ENCODE measurements around the gene TOR4A.

The TOR4A gene

DNA sequence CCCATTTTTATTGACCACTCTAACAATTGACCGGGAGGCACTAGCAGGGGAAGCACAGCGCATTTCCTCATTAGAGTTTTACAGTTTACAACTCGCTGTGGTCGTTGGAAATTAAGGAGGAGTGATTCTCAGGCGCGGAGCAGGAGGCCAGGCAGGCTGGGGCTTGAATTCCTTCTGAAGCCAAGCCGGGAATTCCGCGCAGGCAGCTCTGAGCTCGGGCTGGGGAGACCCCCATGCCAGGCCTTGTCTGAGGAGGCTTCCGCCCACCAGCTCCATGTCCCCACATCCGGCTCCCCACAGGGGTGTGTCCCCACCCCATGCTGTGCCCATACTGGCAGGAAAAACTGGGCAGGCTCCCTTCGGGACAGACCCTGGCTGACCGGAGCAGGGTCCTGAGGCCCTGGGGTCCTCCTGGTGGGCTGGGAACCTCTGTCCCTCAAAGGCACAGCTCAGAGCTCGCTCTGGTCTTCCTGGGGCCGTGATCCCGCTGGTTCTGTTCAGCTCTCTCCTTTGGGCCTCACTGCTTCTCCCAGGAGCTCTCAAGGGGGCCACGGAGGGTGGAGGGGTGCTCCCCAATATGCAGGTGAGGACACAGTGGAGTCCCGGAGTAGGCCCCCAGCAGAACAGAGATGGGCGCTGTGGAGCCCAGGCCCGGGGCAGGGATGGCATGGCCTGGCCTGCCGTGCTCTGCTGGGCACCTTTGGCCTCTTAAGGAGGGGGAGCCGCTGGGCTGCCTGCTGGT, 25.8 kb downstream of the TOR4A start:
- Histone ChIP-seq H3K27me3 (ENCODE audit: control insufficient read depth, insufficient read depth, low read length) (peaks cover 23% of the 10 kb centered on the region), H3K4me1 (ENCODE audit: control insufficient read depth, low read depth, low read length) (peaks cover 33% of the 10 kb centered on the region), H3K9ac (ENCODE audit: low read length) (no peak overlapping the region), H3K4me3 (ENCODE audit: low read length) (peak overlapping the region; percentile 28), H3K9me3 (ENCODE audit: control insufficient read depth, low read depth, low read length) (no peaks in the 10 kb centered on the region), H3K27ac (ENCODE audit: low read length) (no peak overlapping the region), H3K36me3 (ENCODE audit: control insufficient read depth, low read depth, low read length) (no peaks in the 10 kb centered on the region)

DNA sequence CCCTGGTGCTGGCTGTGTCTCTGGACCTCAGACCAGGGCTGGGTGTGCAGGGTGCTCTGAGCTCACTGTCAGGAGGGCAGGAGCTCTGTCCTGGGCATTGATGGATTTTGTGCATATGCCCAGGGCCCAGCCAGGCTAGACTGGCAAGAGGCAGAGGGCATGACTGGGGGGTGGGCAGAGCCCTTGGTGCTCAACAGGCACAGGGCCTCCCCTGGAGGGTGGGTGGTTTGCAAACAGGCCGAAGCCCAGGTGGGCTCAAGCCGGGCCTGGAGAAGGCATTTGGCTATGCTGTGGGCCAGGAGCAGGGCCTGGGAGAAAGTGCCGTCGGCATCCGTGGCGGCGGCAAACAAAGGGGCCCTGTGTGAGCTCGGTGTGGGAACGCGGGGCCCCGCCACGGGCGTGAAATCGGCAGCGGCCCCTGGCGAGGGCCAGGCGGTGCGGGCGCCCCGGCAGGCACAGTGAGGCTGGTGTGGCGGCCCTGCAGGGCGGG, 26.4 kb downstream of the TOR4A start:
- H3K27ac ChIP-seq (ENCODE audit: low read length): no peak overlapping the region
- H3K27me3 ChIP-seq (ENCODE audit: control insufficient read depth, insufficient read depth, low read length): peaks cover 17% of the 10 kb centered on the region

DNA sequence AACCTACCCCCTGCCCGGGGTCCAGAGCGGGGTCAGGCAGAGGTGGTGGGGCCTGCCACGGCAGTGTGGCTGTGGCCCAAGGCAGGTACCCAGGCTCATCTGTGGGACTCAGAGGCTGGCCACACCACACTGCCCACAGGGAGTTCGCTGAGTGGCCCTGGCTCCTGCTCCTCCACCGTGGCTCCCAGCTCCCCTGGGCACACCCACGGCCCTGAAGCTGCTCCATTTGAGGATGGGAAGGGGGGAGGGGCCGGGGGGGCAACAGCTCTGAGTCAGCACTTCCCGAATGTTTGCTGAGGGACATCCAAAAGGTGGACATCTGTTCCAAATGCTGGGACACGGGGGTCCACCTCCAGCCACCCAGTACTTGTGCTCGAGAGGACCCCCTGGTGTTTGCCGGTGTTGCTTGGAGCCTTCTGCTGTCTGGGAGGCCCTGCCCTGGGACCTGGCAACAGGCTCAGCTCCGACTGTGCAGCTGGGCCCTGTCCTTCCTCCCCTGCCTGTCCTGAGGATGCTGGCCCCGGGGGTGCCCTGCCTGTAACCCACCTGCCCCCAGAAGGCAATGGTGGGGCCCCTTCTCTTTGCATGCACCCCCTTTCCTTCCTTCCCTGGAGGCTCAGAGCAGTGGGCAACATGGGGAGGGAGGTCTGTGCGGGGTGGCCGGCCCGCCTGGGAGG, 27.0 kb downstream of the TOR4A start:
- no peaks in the 10 kb centered on the region for H3K9me3 ChIP-seq (ENCODE audit: control insufficient read depth, low read depth, low read length)
- H3K27ac ChIP-seq (ENCODE audit: low read length): no peak overlapping the region
- no peaks in the 10 kb centered on the region for H3K36me3 ChIP-seq (ENCODE audit: control insufficient read depth, low read depth, low read length)
- H3K27me3 ChIP-seq (ENCODE audit: control insufficient read depth, insufficient read depth, low read length): peaks cover 16% of the 10 kb centered on the region
- H3K4me3 ChIP-seq (ENCODE audit: low read length): no peak overlapping the region
- peaks cover 23% of the 10 kb centered on the region for H3K4me1 ChIP-seq (ENCODE audit: control insufficient read depth, low read depth, low read length)
- no peak overlapping the region for H3K9ac ChIP-seq (ENCODE audit: low read length)

More for the DNA sequence above, 26.4 kb downstream of the TOR4A start:
- Histone ChIP-seq H3K4me1 (ENCODE audit: control insufficient read depth, low read depth, low read length) (peaks cover 27% of the 10 kb centered on the region), H3K4me3 (ENCODE audit: low read length) (no peak overlapping the region), H3K9me3 (ENCODE audit: control insufficient read depth, low read depth, low read length) (no peaks in the 10 kb centered on the region), H3K36me3 (ENCODE audit: control insufficient read depth, low read depth, low read length) (no peaks in the 10 kb centered on the region), H3K9ac (ENCODE audit: low read length) (no peak overlapping the region)

DNA sequence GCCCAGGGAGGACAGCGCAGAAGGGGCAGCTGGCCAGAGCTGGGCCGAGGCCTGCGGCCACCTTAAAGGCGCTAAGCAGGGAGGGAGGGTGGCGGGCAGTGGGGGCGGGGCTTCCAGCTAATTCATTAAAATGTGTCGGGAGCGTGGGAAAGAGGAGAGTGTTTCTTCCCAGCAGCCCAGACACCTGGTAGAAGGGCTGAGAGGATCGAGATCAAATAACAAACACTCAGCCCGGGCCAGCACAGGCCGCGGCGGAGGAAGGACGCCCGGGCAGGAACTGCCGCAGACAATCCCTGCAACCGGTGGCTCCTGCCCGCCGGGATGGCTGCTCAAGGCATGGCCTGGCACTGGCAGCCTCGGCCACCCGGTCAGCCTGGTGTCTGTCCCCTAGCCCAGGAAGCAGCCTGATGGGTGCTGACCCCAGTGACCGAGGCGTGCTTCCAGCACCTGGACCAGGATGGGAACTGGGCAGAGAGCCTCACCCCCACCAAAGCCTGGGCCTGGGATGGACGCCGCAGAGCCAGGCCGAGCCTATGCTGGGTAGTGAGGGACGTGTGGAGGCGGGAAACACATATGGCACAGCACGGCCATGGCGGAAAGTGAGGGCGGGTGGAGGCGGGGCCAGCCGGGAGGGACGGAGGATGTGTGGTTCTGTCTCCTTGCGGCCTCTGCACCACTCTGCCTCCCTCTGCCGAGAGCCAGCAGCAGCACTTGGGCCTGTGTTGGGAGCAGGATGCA, 27.7 kb downstream of the TOR4A start:
- Histone ChIP-seq H3K9ac (ENCODE audit: low read length) (no peak overlapping the region), H3K27me3 (ENCODE audit: control insufficient read depth, insufficient read depth, low read length) (peaks cover 16% of the 10 kb centered on the region), H3K27ac (ENCODE audit: low read length) (no peak overlapping the region), H3K4me3 (ENCODE audit: low read length) (no peak overlapping the region), H3K9me3 (ENCODE audit: control insufficient read depth, low read depth, low read length) (no peaks in the 10 kb centered on the region), H3K4me1 (ENCODE audit: control insufficient read depth, low read depth, low read length) (peaks cover 20% of the 10 kb centered on the region), H3K36me3 (ENCODE audit: control insufficient read depth, low read depth, low read length) (no peaks in the 10 kb centered on the region)

DNA sequence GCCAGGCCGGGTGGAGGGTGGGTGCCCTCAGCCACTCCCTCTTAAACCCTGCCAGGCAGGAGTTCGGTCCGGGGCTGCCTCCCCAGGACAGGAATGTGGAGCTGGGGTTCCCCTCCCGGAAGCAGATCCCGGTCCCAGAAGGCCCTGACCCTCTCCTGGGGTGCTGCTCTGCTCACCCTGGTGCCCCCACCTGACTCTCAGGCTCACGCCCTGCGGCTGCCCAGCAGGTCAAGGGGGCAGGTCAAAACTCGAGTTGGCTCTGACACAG, 28.2 kb downstream of the TOR4A start:
- Histone ChIP-seq H3K27ac (ENCODE audit: low read length) (no peak overlapping the region), H3K36me3 (ENCODE audit: control insufficient read depth, low read depth, low read length) (no peaks in the 10 kb centered on the region), H3K4me3 (ENCODE audit: low read length) (no peak overlapping the region), H3K9ac (ENCODE audit: low read length) (no peak overlapping the region), H3K4me1 (ENCODE audit: control insufficient read depth, low read depth, low read length) (peaks cover 20% of the 10 kb centered on the region), H3K9me3 (ENCODE audit: control insufficient read depth, low read depth, low read length) (no peaks in the 10 kb centered on the region), H3K27me3 (ENCODE audit: control insufficient read depth, insufficient read depth, low read length) (peaks cover 16% of the 10 kb centered on the region)

DNA sequence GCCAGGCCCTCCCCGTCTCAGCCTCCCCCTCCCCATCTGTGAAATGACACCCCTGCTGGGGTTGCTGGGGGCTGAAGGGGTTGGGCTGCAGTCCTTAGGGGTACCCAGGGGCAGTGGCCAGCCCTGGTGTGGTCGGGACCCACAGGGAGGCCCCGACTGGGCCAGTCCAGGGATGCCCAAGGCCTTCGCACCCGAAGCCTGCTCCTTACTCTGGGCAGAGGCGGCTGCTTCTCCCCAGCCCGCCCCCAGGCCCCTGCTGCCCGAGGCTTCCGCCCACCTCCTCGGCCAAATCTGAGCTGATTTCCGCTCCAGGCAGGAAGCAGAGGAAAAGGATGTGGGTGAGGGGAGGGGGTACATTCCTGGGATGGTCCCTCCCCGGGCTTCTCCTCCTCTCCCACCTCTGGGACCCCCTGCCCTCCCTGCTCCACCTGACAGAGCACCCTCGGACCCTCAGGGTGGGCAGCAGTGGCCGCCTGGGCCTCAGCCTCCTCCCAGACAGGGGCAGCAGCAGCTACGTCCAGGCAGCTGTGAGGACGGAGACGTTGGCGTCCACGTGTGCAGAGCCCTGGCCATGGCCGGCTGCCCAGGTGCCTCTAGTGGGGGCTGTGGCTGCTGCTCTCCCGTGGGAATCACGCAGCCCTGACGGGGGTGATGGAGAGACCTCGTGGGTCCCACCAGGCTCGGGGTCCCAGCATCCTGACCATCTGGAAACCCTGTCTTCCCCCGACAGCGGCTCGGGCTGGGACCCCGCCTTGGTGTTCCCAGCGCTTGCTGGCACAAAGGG, 28.7 kb downstream of the TOR4A start:
- H3K27ac ChIP-seq (ENCODE audit: low read length): no peak overlapping the region
- H3K9me3 ChIP-seq (ENCODE audit: control insufficient read depth, low read depth, low read length): no peaks in the 10 kb centered on the region
- H3K27me3 ChIP-seq (ENCODE audit: control insufficient read depth, insufficient read depth, low read length): peaks cover 16% of the 10 kb centered on the region
- H3K4me3 ChIP-seq (ENCODE audit: low read length): no peak overlapping the region
- H3K36me3 ChIP-seq (ENCODE audit: control insufficient read depth, low read depth, low read length): no peaks in the 10 kb centered on the region
- H3K4me1 ChIP-seq (ENCODE audit: control insufficient read depth, low read depth, low read length): peaks cover 20% of the 10 kb centered on the region
- no peak overlapping the region for H3K9ac ChIP-seq (ENCODE audit: low read length)

DNA sequence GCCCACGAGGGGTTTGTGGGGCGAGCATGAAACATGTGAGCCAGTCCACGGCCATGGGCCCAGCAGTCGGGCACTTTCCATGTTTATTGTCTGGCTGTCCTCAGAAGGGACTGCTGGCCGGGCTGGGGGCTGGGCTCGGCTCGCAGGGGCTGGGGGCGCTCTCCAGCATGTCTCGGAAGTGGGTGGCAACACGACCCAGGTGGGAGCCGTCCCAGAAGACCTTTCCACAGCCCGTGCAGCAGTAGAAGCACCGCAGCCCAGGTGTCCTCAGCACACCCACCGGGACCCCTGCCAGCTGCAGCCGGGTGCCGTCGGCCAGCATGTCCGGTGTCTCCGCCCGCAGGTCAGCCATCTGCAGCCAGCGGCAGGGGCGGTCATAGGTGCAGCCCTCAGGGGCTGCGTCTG, 29.3 kb downstream of the TOR4A start:
- H3K27ac ChIP-seq (ENCODE audit: low read length): no peak overlapping the region
- H3K9me3 ChIP-seq (ENCODE audit: control insufficient read depth, low read depth, low read length): no peaks in the 10 kb centered on the region
- H3K4me1 ChIP-seq (ENCODE audit: control insufficient read depth, low read depth, low read length): peaks cover 20% of the 10 kb centered on the region
- H3K9ac ChIP-seq (ENCODE audit: low read length): no peak overlapping the region
- peaks cover 16% of the 10 kb centered on the region for H3K27me3 ChIP-seq (ENCODE audit: control insufficient read depth, insufficient read depth, low read length)
- H3K36me3 ChIP-seq (ENCODE audit: control insufficient read depth, low read depth, low read length): no peaks in the 10 kb centered on the region
- no peak overlapping the region for H3K4me3 ChIP-seq (ENCODE audit: low read length)

DNA sequence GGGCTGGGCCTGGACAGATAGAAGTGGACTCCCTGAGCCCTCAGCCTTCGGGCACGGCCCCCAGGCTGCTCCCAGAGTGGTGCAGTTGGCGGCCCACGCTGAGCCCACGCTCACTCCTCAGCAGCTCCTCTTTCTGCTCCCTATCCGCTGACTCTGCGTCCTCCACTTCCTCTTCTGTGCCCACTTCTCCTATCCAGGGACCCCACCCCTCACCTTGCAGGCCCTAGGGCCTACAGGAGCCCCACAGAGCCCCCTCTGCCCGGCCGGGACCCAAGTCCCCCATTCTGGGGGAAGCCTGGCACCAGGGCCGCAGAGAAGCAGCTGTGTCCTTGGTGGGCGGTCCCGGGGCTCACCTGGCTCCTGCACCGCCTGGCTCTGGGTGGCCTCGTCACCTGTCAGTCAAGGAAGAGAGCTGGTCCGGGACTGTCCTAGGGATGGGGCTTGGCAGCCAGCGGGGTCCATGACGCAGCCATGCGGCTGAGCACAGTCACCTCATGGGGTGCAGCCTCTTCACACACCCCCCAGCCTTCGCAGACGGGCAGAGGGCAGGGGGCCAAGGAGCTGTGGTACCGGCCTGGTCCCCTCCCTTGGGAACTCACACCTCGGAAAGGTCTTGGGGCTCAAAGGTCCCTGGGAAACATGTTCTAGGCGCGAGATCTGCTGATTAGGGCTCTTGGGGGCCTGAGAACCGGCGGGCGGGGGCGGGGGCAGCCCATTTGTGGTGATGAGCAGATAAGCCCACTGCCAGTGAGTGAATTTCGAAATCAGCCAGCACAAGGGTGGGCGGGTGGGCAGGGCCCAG, 29.9 kb downstream of the TOR4A start:
- peaks cover 16% of the 10 kb centered on the region for H3K27me3 ChIP-seq (ENCODE audit: control insufficient read depth, insufficient read depth, low read length)
- peaks cover 20% of the 10 kb centered on the region for H3K4me1 ChIP-seq (ENCODE audit: control insufficient read depth, low read depth, low read length)
- H3K9ac ChIP-seq (ENCODE audit: low read length): no peak overlapping the region
- H3K9me3 ChIP-seq (ENCODE audit: control insufficient read depth, low read depth, low read length): no peaks in the 10 kb centered on the region
- no peak overlapping the region for H3K27ac ChIP-seq (ENCODE audit: low read length)
- no peak overlapping the region for H3K4me3 ChIP-seq (ENCODE audit: low read length)
- H3K36me3 ChIP-seq (ENCODE audit: control insufficient read depth, low read depth, low read length): no peaks in the 10 kb centered on the region

DNA sequence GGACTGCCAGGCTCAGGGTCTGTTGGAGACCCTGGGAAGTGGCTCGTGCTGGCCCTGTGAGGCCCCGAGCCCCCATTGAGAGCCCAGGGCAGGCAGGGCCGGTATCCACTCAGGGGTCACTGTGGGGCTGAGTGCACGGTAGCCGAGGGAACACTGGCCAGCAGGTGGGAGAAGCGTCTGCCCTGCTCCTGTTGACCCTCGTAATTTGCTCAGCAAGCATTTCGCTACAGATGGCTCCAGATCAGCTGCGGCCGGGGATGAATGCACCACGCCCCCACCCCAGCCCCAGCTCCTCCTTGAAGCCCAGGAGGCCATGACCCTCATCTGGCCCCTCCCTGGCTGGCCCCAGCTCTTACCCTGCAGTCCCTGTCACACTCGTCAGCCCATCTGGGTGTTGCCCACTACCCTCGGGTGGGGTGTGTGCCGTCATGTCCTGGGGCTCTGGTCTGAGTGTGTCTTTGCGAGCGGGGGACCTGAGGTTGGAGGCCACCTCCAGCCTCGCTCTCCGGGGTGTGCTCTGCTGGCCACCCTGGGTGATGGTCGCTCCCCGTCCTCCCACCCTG, 30.6 kb downstream of the TOR4A start:
- no peaks in the 10 kb centered on the region for H3K36me3 ChIP-seq (ENCODE audit: control insufficient read depth, low read depth, low read length)
- H3K4me3 ChIP-seq (ENCODE audit: low read length): no peak overlapping the region
- no peak overlapping the region for H3K27ac ChIP-seq (ENCODE audit: low read length)
- no peaks in the 10 kb centered on the region for H3K9me3 ChIP-seq (ENCODE audit: control insufficient read depth, low read depth, low read length)
- no peak overlapping the region for H3K9ac ChIP-seq (ENCODE audit: low read length)
- H3K27me3 ChIP-seq (ENCODE audit: control insufficient read depth, insufficient read depth, low read length): peaks cover 9% of the 10 kb centered on the region
- H3K4me1 ChIP-seq (ENCODE audit: control insufficient read depth, low read depth, low read length): peaks cover 17% of the 10 kb centered on the region

DNA sequence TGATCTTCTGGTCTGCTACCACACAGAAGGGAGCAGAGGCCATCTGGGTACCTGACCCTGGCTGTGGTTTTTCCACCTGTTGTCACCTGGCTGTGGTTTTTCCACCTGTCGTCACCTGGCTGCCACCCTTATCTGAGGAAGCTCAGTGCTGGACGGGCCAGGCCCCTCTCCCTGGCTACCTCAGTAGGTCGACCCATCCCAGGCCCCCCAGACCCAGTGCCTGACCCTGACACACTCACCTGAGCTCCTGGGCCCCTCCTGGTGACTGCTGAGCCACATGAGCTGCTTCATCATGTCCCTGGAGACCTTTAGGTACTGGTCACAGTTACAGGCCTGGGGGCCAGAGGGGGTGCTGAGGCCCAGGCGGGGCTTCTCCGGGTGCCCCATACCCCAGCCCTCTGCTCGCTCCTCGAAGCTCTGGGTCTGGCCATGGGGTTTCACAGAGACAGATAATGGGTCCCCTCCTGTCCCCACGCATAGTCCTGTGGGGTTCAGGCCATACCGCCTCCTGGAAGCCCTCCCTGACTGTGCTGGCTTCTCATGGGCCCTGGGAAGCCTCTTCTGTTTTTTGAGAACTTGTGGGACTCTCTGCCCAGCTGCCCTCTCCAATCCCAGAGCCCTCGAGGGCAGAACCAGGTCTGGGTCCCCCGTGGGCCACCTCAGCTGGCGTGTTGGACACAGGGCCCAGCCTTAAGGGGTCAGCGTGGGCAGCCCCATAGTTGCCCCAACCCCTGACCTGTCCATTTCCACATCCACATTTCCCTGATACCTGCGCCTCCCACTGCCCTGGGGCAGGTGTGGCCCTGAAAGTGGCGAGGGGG, 32.1 kb downstream of the TOR4A start:
- Histone ChIP-seq H3K27me3 (ENCODE audit: control insufficient read depth, insufficient read depth, low read length) (no peaks in the 10 kb centered on the region), H3K4me3 (ENCODE audit: low read length) (no peak overlapping the region), H3K9ac (ENCODE audit: low read length) (no peak overlapping the region), H3K27ac (ENCODE audit: low read length) (no peak overlapping the region), H3K36me3 (ENCODE audit: control insufficient read depth, low read depth, low read length) (no peaks in the 10 kb centered on the region), H3K9me3 (ENCODE audit: control insufficient read depth, low read depth, low read length) (no peaks in the 10 kb centered on the region), H3K4me1 (ENCODE audit: control insufficient read depth, low read depth, low read length) (peaks cover 12% of the 10 kb centered on the region)

Measured in iPS-18a (cell line).